PC-3 (cell line): ENCODE measurements around the gene AJAP1. TPM values are rescaled to one million over a fixed set of nuclear protein-coding genes. Genes with fewer than 3 reads are reported as not detected.

Experiments used
- ATAC-seq: fragments of 200-7000 bp; cut with Tn5 transposase; 2 replicates; pipeline ENCODE4 v1.9.1; 2020; ENCODE audit warnings: mild to moderate bottlenecking, moderate library complexity
- BruUV-seq: library from RNA; stranded (reverse); fragments of 400-500 nt; replicated peaks from 2 replicates; lab custom pipeline; 2021; lab: Mats Ljungman, UMichigan
- CTCF ChIA-PET: fragments of 300-600 bp; sonication (Branson Sonifier 250); formaldehyde crosslinking; loops from one replicate; lab custom pipeline; 2022; ENCODE audit warnings: antibody characterized with exemption; lab: Charles Lee
- POLR2A ChIA-PET: fragments of 300-600 bp; sonication (Branson Sonifier 250); formaldehyde crosslinking; loops from one replicate; lab custom pipeline; 2022; ENCODE audit warnings: antibody characterized with exemption; ENCODE audit not compliant: unreplicated experiment; lab: Charles Lee
- DNase-seq: peaks from one replicate; pipeline ENCODE4 v3.0.0-alpha.2; 2015
- H2AFZ ChIP-seq: fragments of 300-600 bp; sonication (generic); 2 replicates; pipeline ENCODE4 v1.6.0; 2016; ENCODE audit warnings: antibody characterized with exemption, low read length
- H3F3A ChIP-seq: fragments of 300-600 bp; sonication (generic); one replicate; pipeline ENCODE4 v1.6.0; 2017; ENCODE audit warnings: antibody characterized with exemption, low read length, control low read depth, mild to moderate bottlenecking; ENCODE audit not compliant: unreplicated experiment
- H3K27ac ChIP-seq: fragments of 300-600 bp; sonication (generic); 2 replicates; pipeline ENCODE4 v1.5.1; 2016; ENCODE audit warnings: mild to moderate bottlenecking, low read length
- H3K27me3 ChIP-seq: fragments of 300-600 bp; sonication (generic); 2 replicates; pipeline ENCODE4 v1.6.1; 2016; ENCODE audit warnings: low read length, mixed read lengths
- H3K36me3 ChIP-seq: fragments of 300-600 bp; sonication (generic); 2 replicates; pipeline ENCODE4 v1.6.1; 2016; ENCODE audit warnings: low read depth, mixed run types, low read length, mixed read lengths
- H3K4me1 ChIP-seq: fragments of 300-600 bp; sonication (generic); 2 replicates; pipeline ENCODE4 v1.5.1; 2016; ENCODE audit warnings: low read length; ENCODE audit not compliant: insufficient read depth
- H3K4me2 ChIP-seq: fragments of 300-600 bp; sonication (generic); 2 replicates; pipeline ENCODE4 v1.6.0; 2016; ENCODE audit warnings: low read length
- H3K4me3 ChIP-seq: fragments of 300-600 bp; sonication (generic); 2 replicates; pipeline ENCODE4 v1.5.1; 2016; ENCODE audit warnings: mild to moderate bottlenecking, low read length, mixed read lengths
- H3K79me2 ChIP-seq: fragments of 300-600 bp; sonication (generic); 2 replicates; pipeline ENCODE4 v1.6.1; 2017; ENCODE audit warnings: low read length, mixed read lengths
- H3K9ac ChIP-seq: fragments of 300-600 bp; sonication (generic); 2 replicates; pipeline ENCODE4 v1.6.0; 2016; ENCODE audit warnings: mild to moderate bottlenecking, low read length
- H3K9me2 ChIP-seq: fragments of 300-600 bp; sonication (generic); replicated peaks from 2 replicates; pipeline ENCODE4 v1.6.1; 2016; ENCODE audit warnings: mixed run types, low read length, mixed read lengths
- H3K9me3 ChIP-seq: fragments of 300-600 bp; sonication (generic); 2 replicates; pipeline ENCODE4 v1.6.1; 2016; ENCODE audit warnings: low read length, mixed read lengths
- H4K20me1 ChIP-seq: fragments of 300-600 bp; sonication (generic); 2 replicates; pipeline ENCODE4 v1.6.1; 2016; ENCODE audit warnings: low read length, mixed read lengths
- EZH2 ChIP-seq: fragments of 300-600 bp; sonication (generic); IDR thresholded peaks from one replicate; pipeline ENCODE4 v1.6.1; 2017; ENCODE audit warnings: antibody characterized with exemption, mild to moderate bottlenecking, low read length; ENCODE audit not compliant: unreplicated experiment
- EZH2phosphoT487 ChIP-seq: fragments of 300-600 bp; sonication (generic); IDR thresholded peaks from 2 replicates; pipeline ENCODE4 v1.6.1; 2018; ENCODE audit warnings: mild to moderate bottlenecking, antibody characterized with exemption, low read length, borderline replicate concordance
- intact Hi-C: fragments of 100-400 bp; cut with micrococcal nuclease; formaldehyde crosslinking; loops from 2 replicates; pipeline ENCODE4 v1.9.0; 2023
- total RNA-seq: library from RNA; depleted of rRNA; stranded (reverse); fragments of >200 nt; gene quantifications from 2 replicates; pipeline ENCODE4 v1.2.3, GENCODE V29; 2014
- TF ChIP-seq, protein P1 (sequence below): fragments of 300-600 bp; sonication (generic); conservative IDR thresholded peaks from 2 replicates; pipeline ENCODE4 v1.5.1; 2017; ENCODE audit warnings: antibody characterized with exemption, low read depth, mild to moderate bottlenecking, low read length

The AJAP1 gene
- total RNA-seq, 1 experiment from 2014 or later, result not detected

DNA sequence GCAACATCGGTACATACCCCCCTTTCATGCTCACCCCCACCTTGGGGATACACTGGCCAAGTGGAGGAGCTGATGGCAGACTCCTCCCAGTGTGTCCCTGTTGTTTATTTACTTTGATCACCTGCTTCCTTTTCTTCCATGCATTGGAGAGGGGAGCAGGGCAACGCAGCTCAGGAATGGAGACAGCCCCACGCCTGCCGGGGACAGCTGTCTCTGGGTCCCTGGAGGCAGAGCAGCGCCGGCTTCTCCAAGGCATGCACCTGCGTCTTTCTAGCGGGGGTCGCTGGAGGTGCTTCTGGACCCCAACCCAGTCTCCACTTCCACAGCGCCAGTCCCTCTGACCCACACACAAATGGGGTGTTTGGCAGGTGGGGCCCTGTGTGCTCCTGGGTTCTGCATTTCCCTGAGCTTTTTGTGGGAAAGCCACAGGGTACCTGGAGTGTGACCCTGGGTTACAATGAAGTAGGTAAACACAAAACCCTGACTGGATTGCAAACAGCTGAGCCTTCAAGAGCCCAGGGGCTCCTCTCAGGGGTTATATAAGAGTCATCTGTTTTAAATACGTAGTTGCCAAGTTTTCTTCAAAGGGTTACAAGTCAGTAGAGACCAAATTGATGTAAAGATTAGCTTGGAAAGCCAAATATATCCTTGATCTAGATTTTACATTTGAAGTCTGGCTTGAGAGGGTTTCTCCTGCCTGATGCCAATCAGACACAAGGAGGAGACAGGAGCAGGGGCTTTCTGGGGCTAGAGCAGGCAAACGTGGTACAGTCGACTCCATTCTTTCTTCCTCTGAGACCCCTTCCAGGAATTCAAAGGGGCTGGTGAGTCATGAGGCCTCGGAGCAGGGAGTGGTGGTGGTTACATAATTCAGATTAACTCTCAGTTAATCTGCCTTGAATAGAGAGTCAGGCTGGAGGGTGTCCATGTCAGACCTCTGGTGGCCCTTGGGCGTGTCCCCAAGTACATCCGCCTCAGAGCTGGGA, 4.5 kb downstream of the AJAP1 start:
- intact Hi-C loops, result loop anchor here (10.0 kb wide), 1 partner anchor 754 kb away; the partner anchor contains the start of gene C1orf174

GRCh38 chr1:4660917-4661594, 6.6 kb downstream of the AJAP1 start:
- Histone ChIP-seq H3K9me2 (no peaks in the 10 kb centered on the region), H3K27ac (no peak overlapping the region), H3K79me2 (no peaks in the 10 kb centered on the region), H3K27me3 (peaks cover 82% of the 10 kb centered on the region), H2AFZ (no peak overlapping the region), H3K36me3 (no peaks in the 10 kb centered on the region), H3K9me3 (no peaks in the 10 kb centered on the region), H3K4me2 (no peak overlapping the region), H3K9ac (no peak overlapping the region), H3K4me3 (no peak overlapping the region), H4K20me1 (no peaks in the 10 kb centered on the region), H3K4me1 (no peaks in the 10 kb centered on the region), H3F3A (no peaks in the 10 kb centered on the region)
- BruUV-seq, result no TSS peak
- no peak for ATAC-seq
- ChIA-PET CTCF (no interaction called here), POLR2A (no interaction called here)
- no peak for DNase-seq
- TF ChIP-seq, protein P1, sequence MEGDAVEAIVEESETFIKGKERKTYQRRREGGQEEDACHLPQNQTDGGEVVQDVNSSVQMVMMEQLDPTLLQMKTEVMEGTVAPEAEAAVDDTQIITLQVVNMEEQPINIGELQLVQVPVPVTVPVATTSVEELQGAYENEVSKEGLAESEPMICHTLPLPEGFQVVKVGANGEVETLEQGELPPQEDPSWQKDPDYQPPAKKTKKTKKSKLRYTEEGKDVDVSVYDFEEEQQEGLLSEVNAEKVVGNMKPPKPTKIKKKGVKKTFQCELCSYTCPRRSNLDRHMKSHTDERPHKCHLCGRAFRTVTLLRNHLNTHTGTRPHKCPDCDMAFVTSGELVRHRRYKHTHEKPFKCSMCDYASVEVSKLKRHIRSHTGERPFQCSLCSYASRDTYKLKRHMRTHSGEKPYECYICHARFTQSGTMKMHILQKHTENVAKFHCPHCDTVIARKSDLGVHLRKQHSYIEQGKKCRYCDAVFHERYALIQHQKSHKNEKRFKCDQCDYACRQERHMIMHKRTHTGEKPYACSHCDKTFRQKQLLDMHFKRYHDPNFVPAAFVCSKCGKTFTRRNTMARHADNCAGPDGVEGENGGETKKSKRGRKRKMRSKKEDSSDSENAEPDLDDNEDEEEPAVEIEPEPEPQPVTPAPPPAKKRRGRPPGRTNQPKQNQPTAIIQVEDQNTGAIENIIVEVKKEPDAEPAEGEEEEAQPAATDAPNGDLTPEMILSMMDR, result no peak
- no peak for TF ChIP-seq EZH2phosphoT487
- TF ChIP-seq EZH2, result no peak
- intact Hi-C loops, result no loop called here

More for the DNA sequence above, 4.5 kb downstream of the AJAP1 start:
- Histone ChIP-seq H4K20me1 (no peaks in the 10 kb centered on the region), H3K9me3 (no peaks in the 10 kb centered on the region), H3K4me2 (no peak overlapping the region), H3K9me2 (no peaks in the 10 kb centered on the region), H3F3A (no peaks in the 10 kb centered on the region), H3K36me3 (no peaks in the 10 kb centered on the region), H3K4me3 (no peak overlapping the region), H2AFZ (no peak overlapping the region), H3K9ac (no peak overlapping the region), H3K27me3 (peaks cover 69% of the 10 kb centered on the region), H3K4me1 (no peaks in the 10 kb centered on the region), H3K79me2 (no peaks in the 10 kb centered on the region), H3K27ac (no peak overlapping the region)
- POLR2A ChIA-PET, result no interaction called here
- DNase-seq, result no peak
- no peak for ATAC-seq
- TF ChIP-seq EZH2 (no peak), EZH2phosphoT487 (no peak)
- TF ChIP-seq, protein P1, result no peak
- CTCF ChIA-PET, result no interaction called here
- BruUV-seq, result no TSS peak
